Endothelial cell of umbilical vein (primary cell): ENCODE results near the gene ARHGEF26. TPM values are rescaled to one million over a fixed set of nuclear protein-coding genes. Genes with fewer than 3 reads are reported as not detected.

Experiments
- BruUV-seq: library from RNA; stranded (reverse); fragments of 400-500 nt; replicated peaks from 2 replicates; lab custom pipeline; 2021; lab: Mats Ljungman, UMichigan
- CTCF ChIA-PET: fragments of 300-600, 350-600 bp; sonication (Branson Sonifier 250); formaldehyde crosslinking; loops from one replicate; lab custom pipeline; 2021; ENCODE audit warnings: antibody characterized with exemption, inconsistent platforms; lab: Charles Lee
- POLR2A ChIA-PET: fragments of 300-600, 350-600 bp; sonication (Branson Sonifier 250); formaldehyde crosslinking; loops from one replicate; lab custom pipeline; 2021; ENCODE audit warnings: antibody characterized with exemption, inconsistent platforms; lab: Charles Lee
- DNase-seq: peaks from one replicate; pipeline ENCODE4 v3.0.0-alpha.2; 2011; ENCODE audit warnings: low read depth, low spot score
- FAIRE-seq: peaks from 2 replicates; lab custom pipeline; 2011; peaks lifted over from hg19 to GRCh38; lab: Jason Lieb, UNC
- H2AFZ ChIP-seq: 2 replicates; pipeline ENCODE4 v1.6.0; 2012; ENCODE audit warnings: low read depth, low read length, control low read depth, inconsistent platforms
- H3K27ac ChIP-seq: 2 replicates; pipeline ENCODE4 v1.5.1; 2011; ENCODE audit warnings: low read depth, mild to moderate bottlenecking, control low read depth, low read length, moderate library complexity; ENCODE audit not compliant: insufficient read depth
- H3K27me3 ChIP-seq, 2 experiments: 2 replicates each; pipeline versions ENCODE4 v1.6.0 to v1.6.1; 2011; ENCODE audit warnings: low read length in 2 of 2, mixed read lengths in 1 of 2; ENCODE audit not compliant: control insufficient read depth in 2 of 2, insufficient read depth in 2 of 2
- H3K36me3 ChIP-seq, 2 experiments: 2 replicates in 1 of 2; 3 replicates in 1 of 2; pipeline ENCODE4 v1.5.1; 2011; ENCODE audit warnings: low read length in 2 of 2, mild to moderate bottlenecking in 1 of 2, moderate library complexity in 1 of 2; ENCODE audit not compliant: control insufficient read depth in 2 of 2, insufficient read depth in 2 of 2; ENCODE audit errors: extremely low read depth in 1 of 2
- H3K4me1 ChIP-seq: 3 replicates; pipeline ENCODE4 v1.5.1; 2011; ENCODE audit warnings: mild to moderate bottlenecking, low read length; ENCODE audit not compliant: control insufficient read depth, insufficient read depth; ENCODE audit errors: extremely low read depth
- H3K4me2 ChIP-seq: 2 replicates; pipeline ENCODE4 v1.6.1; 2011; ENCODE audit warnings: low read length, control low read depth, mixed read lengths; ENCODE audit not compliant: insufficient read depth
- H3K4me3 ChIP-seq, 3 experiments: fragments of 200-600 bp in 1 of 3; sonication (generic), shearing (Covaris generic) in 1 of 3; replicated peaks in 1 of 3; 2 replicates each; pipeline ENCODE4 v1.5.1; 2011 to 2016; ENCODE audit warnings: control low read depth in 3 of 3, low read length in 3 of 3, mild to moderate bottlenecking in 2 of 3, inconsistent platforms in 1 of 3, low read depth in 1 of 3, moderate library complexity in 1 of 3; ENCODE audit not compliant: insufficient read depth in 1 of 3
- H3K79me2 ChIP-seq: 2 replicates; pipeline ENCODE4 v1.6.0; 2012; ENCODE audit warnings: low read length, inconsistent platforms; ENCODE audit not compliant: control insufficient read depth, insufficient read depth
- H3K9ac ChIP-seq: replicated peaks from 2 replicates; pipeline ENCODE3; 2011; ENCODE audit warnings: low read length, control low read depth; ENCODE audit not compliant: insufficient read depth; ENCODE audit errors: extremely low read depth
- H3K9me1 ChIP-seq: replicated peaks from 3 replicates; pipeline ENCODE4 v1.6.0; 2011; ENCODE audit warnings: mild to moderate bottlenecking, low read length; ENCODE audit not compliant: control insufficient read depth, insufficient read depth; ENCODE audit errors: extremely low read depth
- H3K9me3 ChIP-seq: replicated peaks from 2 replicates; pipeline ENCODE4 v1.5.1; 2012; ENCODE audit warnings: low read length, inconsistent platforms; ENCODE audit not compliant: control insufficient read depth, insufficient read depth
- H4K20me1 ChIP-seq: replicated peaks from 2 replicates; pipeline ENCODE3; 2011; ENCODE audit warnings: mild to moderate bottlenecking, low read length; ENCODE audit not compliant: control insufficient read depth, insufficient read depth; ENCODE audit errors: extremely low read depth
- EZH2 ChIP-seq: IDR thresholded peaks from 2 replicates; pipeline ENCODE4 v1.6.1; 2012; ENCODE audit warnings: borderline replicate concordance, low read depth, mild to moderate bottlenecking, moderate library complexity, low read length, inconsistent platforms; ENCODE audit not compliant: severe bottlenecking
- FOS ChIP-seq: IDR thresholded peaks from 2 replicates; pipeline ENCODE4 v1.6.1; 2011; ENCODE audit warnings: mild to moderate bottlenecking, low read length, moderate library complexity, borderline replicate concordance; ENCODE audit not compliant: insufficient read depth
- GATA2 ChIP-seq: IDR thresholded peaks from 2 replicates; pipeline ENCODE4 v1.7.0; 2011; ENCODE audit warnings: low read depth, mild to moderate bottlenecking, moderate library complexity, mixed read lengths, low read length; ENCODE audit not compliant: insufficient read length, insufficient read depth
- JUN ChIP-seq: IDR thresholded peaks from 2 replicates; pipeline ENCODE4 v1.6.1; 2011; ENCODE audit warnings: borderline replicate concordance, low read depth; ENCODE audit not compliant: insufficient read length, insufficient read depth
- dilution Hi-C: fragments of 300-500 bp; cut with MboI; formaldehyde crosslinking; loops from one replicate; pipeline ENCODE4 v1.15.0; 2019; ENCODE audit warnings: low sequenced_read_pairs; ENCODE audit not compliant: extremely low pct_ligation_motif_present
- intact Hi-C: fragments of 100-400 bp; cut with micrococcal nuclease; formaldehyde crosslinking; loops from one replicate; pipeline ENCODE4 v1.10.0; 2022
- polyA plus RNA-seq, 4 experiments: library from polyadenylated mRNA; depleted of rRNA in 3 of 4; stranded (reverse) in 3 of 4; unstranded in 1 of 4; fragments of >200 nt; gene quantifications; 2 replicates each; pipeline versions ENCODE4 v1.2.1 to v1.2.3, GENCODE V29; 2011 to 2012; ENCODE audit warnings: missing spikeins in 1 of 4
- total RNA-seq: library from RNA; stranded (reverse); gene quantifications from 2 replicates; pipeline ENCODE4 v1.2.3, GENCODE V29; 2021
- TF ChIP-seq, protein P1 (sequence below), 2 donors: IDR thresholded peaks; 1 replicate in 1 of 2; 2 replicates in 1 of 2; pipeline ENCODE4 v1.5.1; 2011; ENCODE audit warnings: low read length in 2 of 2, mild to moderate bottlenecking in 2 of 2, moderate library complexity in 2 of 2, control low read depth in 1 of 2, inconsistent platforms in 1 of 2, low read depth in 1 of 2; ENCODE audit not compliant: insufficient read depth in 1 of 2; ENCODE audit errors: extremely low read depth in 1 of 2

The ARHGEF26 gene
- total and polyA plus RNA-seq, 2 donors (not counting 3 experiments of a cell fraction or from before 2014, with no cell fraction given), result 0.57 to 2.9 TPM

DNA sequence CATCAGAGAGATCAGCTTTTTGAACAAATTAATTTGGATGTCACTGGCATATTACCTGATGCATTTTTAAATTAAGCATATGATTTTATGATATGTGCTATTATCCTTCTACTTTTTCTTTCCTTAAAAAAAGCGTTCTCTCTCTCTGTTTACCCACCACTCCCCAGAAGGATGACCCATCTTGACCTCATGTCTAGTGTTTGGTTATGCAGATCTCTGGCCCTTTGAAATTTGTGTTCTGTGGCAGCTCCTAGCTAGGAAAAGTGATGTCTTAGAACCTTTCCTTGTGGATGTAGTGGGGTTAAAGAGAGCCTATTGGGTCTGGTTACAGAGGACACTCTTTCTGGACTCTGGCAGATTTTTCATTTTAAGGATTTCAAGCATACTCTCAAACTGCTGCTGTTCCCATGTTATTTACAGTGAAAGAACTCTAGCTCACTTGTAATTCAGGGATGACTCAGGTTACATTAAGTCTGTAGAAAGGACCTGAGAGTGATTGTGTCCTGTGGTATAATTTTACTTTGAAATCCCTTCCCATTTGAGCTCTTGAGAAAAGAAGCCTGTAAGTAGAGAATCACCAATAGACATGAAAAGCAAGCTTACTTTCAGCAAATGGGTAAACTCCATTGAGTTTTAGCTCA lies 23.8 kb downstream of the ARHGEF26 start:
- no peaks in the 10 kb centered on the region for H3K27me3 ChIP-seq
- H3K27ac ChIP-seq, result no peak overlapping the region
- no peak for DNase-seq
- intact Hi-C loops (no loop called here), dilution Hi-C loops (no loop called here)
- H3K79me2 ChIP-seq, result no peaks in the 10 kb centered on the region
- no TSS peak for BruUV-seq
- no peak overlapping the region for H3K9ac ChIP-seq
- H4K20me1 ChIP-seq, result no peaks in the 10 kb centered on the region
- H3K9me3 ChIP-seq, result no peaks in the 10 kb centered on the region
- ChIA-PET POLR2A (no interaction called here), CTCF (interaction anchor here (1.1 to 1.8 kb wide), 5 partner anchors 9 to 109 kb away, joined by 3 to 9 read pairs (median 4); no protein-coding TSS in a partner anchor)
- no peaks in the 10 kb centered on the region for H3K4me1 ChIP-seq
- no peaks in the 10 kb centered on the region for H3K36me3 ChIP-seq
- FAIRE-seq, result no peak
- H3K4me2 ChIP-seq, result no peak overlapping the region
- H3K9me1 ChIP-seq, result no peaks in the 10 kb centered on the region
- H2AFZ ChIP-seq, result no peak overlapping the region
- H3K4me3 ChIP-seq, result no peak overlapping the region
- no peak for TF ChIP-seq EZH2
- no peak for TF ChIP-seq JUN
- TF ChIP-seq, protein P1, sequence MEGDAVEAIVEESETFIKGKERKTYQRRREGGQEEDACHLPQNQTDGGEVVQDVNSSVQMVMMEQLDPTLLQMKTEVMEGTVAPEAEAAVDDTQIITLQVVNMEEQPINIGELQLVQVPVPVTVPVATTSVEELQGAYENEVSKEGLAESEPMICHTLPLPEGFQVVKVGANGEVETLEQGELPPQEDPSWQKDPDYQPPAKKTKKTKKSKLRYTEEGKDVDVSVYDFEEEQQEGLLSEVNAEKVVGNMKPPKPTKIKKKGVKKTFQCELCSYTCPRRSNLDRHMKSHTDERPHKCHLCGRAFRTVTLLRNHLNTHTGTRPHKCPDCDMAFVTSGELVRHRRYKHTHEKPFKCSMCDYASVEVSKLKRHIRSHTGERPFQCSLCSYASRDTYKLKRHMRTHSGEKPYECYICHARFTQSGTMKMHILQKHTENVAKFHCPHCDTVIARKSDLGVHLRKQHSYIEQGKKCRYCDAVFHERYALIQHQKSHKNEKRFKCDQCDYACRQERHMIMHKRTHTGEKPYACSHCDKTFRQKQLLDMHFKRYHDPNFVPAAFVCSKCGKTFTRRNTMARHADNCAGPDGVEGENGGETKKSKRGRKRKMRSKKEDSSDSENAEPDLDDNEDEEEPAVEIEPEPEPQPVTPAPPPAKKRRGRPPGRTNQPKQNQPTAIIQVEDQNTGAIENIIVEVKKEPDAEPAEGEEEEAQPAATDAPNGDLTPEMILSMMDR (IDR thresholded peaks at IDR 0.05; ENCODE audit: extremely low read depth in 1 of 2, insufficient read depth in 1 of 2, low read depth in 1 of 2, low read length in 2 of 2), result no peak
- TF ChIP-seq FOS, result no peak
- no peak for TF ChIP-seq GATA2
